ENCODE data around the gene PRICKLE2. TPM values are rescaled to one million over a fixed set of nuclear protein-coding genes. Genes with fewer than 3 reads are reported as not detected.

The PRICKLE2 gene
- total and polyA plus RNA-seq, 8 donors, result 34.3 to 48.2 (median 41.9) TPM

DNA sequence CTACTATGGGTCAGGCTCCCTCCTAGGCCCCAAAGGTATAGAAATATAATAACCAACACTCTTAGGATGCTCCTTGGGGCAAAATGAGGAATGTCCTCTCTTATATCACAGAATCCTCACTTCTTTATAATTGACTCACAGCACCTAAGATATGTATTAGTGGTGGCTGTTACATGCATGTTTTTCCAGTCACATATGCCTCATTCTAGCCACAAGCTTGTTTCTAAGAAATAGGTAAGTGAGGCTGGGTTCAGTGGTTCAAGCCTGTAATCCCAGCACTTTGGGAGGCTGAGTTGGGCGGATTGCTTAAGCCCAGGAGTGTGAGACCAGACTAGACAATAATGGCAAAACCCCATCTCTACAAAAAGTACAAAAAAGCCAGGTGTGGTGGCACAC is 144.0 kb downstream of the PRICKLE2 start:
- DNase-seq, result no peak
- intact Hi-C loops (cut with DNase I), result no loop called here
- no peaks in the 10 kb centered on the region for H3K27me3 ChIP-seq
- ATAC-seq, result no peak
- no peak overlapping the region for H3K27ac ChIP-seq
- H3K36me3 ChIP-seq, result no peaks in the 10 kb centered on the region
- no peak overlapping the region for H3K4me3 ChIP-seq
- H3K4me1 ChIP-seq, result no peaks in the 10 kb centered on the region
- no peak for TF ChIP-seq CTCF (IDR thresholded peaks at IDR 0.05)
- H3K9me3 ChIP-seq, result no peaks in the 10 kb centered on the region

DNA sequence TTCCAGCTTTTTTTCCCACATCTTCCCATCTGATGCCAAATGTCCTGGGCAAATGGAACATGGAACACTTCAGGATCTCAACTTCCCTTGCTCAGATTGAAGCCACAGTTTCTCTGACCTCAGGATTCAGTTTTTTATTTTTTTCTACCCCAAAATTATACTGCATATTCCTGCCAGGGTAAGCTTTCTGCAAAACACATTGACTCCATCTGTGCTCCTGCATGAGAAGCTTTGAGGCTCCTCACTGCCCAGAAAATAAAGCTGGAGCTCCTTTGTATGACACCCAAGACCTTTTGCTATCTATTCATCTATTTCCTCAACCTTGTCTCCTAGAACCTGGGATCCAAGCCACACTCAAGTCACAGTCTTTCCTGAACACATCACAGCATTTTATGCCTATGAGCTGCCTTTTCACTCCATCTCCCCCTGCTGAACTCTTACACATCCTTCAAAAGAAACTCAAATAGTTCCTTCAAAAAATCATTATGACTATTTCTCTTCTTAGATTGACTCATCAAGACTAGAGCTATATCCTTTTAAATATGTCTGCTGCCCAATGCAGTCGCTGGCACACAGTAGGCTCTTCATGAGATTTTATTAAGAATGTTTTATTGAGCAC is 144.5 kb downstream of the PRICKLE2 start:
- ATAC-seq (no peak), DNase-seq (no peak)
- Histone ChIP-seq H3K36me3 (no peaks in the 10 kb centered on the region), H3K4me1 (no peaks in the 10 kb centered on the region), H3K4me3 (no peak overlapping the region), H3K27ac (no peak overlapping the region), H3K9me3 (no peaks in the 10 kb centered on the region), H3K27me3 (no peaks in the 10 kb centered on the region)
- intact Hi-C loops (cut with DNase I), result no loop called here
- no peak for TF ChIP-seq CTCF (IDR thresholded peaks at IDR 0.05)

- DNase-seq, result no peak
- intact Hi-C loops (cut with DNase I), result no loop called here
- Histone ChIP-seq H3K9me3 (no peaks in the 10 kb centered on the region), H3K27me3 (no peaks in the 10 kb centered on the region), H3K4me1 (no peaks in the 10 kb centered on the region), H3K36me3 (no peaks in the 10 kb centered on the region), H3K4me3 (no peak overlapping the region), H3K27ac (no peak overlapping the region)
- no peak for ATAC-seq
- TF ChIP-seq CTCF (IDR thresholded peaks at IDR 0.05), result no peak
Measured at GRCh38 chr3:64079369-64080150, 145.7 kb downstream of the PRICKLE2 start.

GRCh38 chr3:64078966-64079365 is 146.3 kb downstream of the PRICKLE2 start:
- Histone ChIP-seq H3K4me3 (no peak overlapping the region), H3K9me3 (no peaks in the 10 kb centered on the region), H3K36me3 (no peaks in the 10 kb centered on the region), H3K27me3 (no peaks in the 10 kb centered on the region), H3K4me1 (no peaks in the 10 kb centered on the region), H3K27ac (no peak overlapping the region)
- ATAC-seq (no peak), DNase-seq (no peak)
- intact Hi-C loops (cut with DNase I), result no loop called here
- TF ChIP-seq CTCF (IDR thresholded peaks at IDR 0.05), result no peak

- H3K36me3 ChIP-seq, result no peaks in the 10 kb centered on the region
- no peak for ATAC-seq
- intact Hi-C loops (cut with DNase I), result no loop called here
- H3K4me1 ChIP-seq, result no peaks in the 10 kb centered on the region
- H3K4me3 ChIP-seq, result no peak overlapping the region
- no peak overlapping the region for H3K27ac ChIP-seq
- no peak for DNase-seq
- H3K9me3 ChIP-seq, result no peaks in the 10 kb centered on the region
- TF ChIP-seq CTCF (IDR thresholded peaks at IDR 0.05), result no peak
- H3K27me3 ChIP-seq, result no peaks in the 10 kb centered on the region
Measured at GRCh38 chr3:64074895-64075679, 150.2 kb downstream of the PRICKLE2 start.

Measured in left lung (tissue), 10 donors.